Endothelial cell of umbilical vein (primary cell): ENCODE data around the gene DEK. TPM values are rescaled to one million over a fixed set of nuclear protein-coding genes. Genes with fewer than 3 reads are reported as not detected.
A peak's percentile ranks its signal among the peaks of the same experiment; 100 is the strongest.

Source experiments
- BruUV-seq: library from RNA; stranded (reverse); fragments of 400-500 nt; replicated peaks from 2 replicates; lab custom pipeline; 2021; lab: Mats Ljungman, UMichigan
- CTCF ChIA-PET: fragments of 300-600, 350-600 bp; sonication (Branson Sonifier 250); formaldehyde crosslinking; loops from one replicate; lab custom pipeline; 2021; ENCODE audit warnings: antibody characterized with exemption, inconsistent platforms; lab: Charles Lee
- POLR2A ChIA-PET: fragments of 300-600, 350-600 bp; sonication (Branson Sonifier 250); formaldehyde crosslinking; loops from one replicate; lab custom pipeline; 2021; ENCODE audit warnings: antibody characterized with exemption, inconsistent platforms; lab: Charles Lee
- DNase-seq: peaks from one replicate; pipeline ENCODE4 v3.0.0-alpha.2; 2011; ENCODE audit warnings: low read depth, low spot score
- FAIRE-seq: peaks from 2 replicates; lab custom pipeline; 2011; peaks lifted over from hg19 to GRCh38; lab: Jason Lieb, UNC
- H2AFZ ChIP-seq: 2 replicates; pipeline ENCODE4 v1.6.0; 2012; ENCODE audit warnings: low read depth, low read length, control low read depth, inconsistent platforms
- H3K27ac ChIP-seq: 2 replicates; pipeline ENCODE4 v1.5.1; 2011; ENCODE audit warnings: low read depth, mild to moderate bottlenecking, control low read depth, low read length, moderate library complexity; ENCODE audit not compliant: insufficient read depth
- H3K27me3 ChIP-seq, 2 experiments: 2 replicates each; pipeline versions ENCODE4 v1.6.0 to v1.6.1; 2011; ENCODE audit warnings: low read length in 2 of 2, mixed read lengths in 1 of 2; ENCODE audit not compliant: control insufficient read depth in 2 of 2, insufficient read depth in 2 of 2
- H3K36me3 ChIP-seq, 2 experiments: 2 replicates in 1 of 2; 3 replicates in 1 of 2; pipeline ENCODE4 v1.5.1; 2011; ENCODE audit warnings: low read length in 2 of 2, mild to moderate bottlenecking in 1 of 2, moderate library complexity in 1 of 2; ENCODE audit not compliant: control insufficient read depth in 2 of 2, insufficient read depth in 2 of 2; ENCODE audit errors: extremely low read depth in 1 of 2
- H3K4me1 ChIP-seq: 3 replicates; pipeline ENCODE4 v1.5.1; 2011; ENCODE audit warnings: mild to moderate bottlenecking, low read length; ENCODE audit not compliant: control insufficient read depth, insufficient read depth; ENCODE audit errors: extremely low read depth
- H3K4me2 ChIP-seq: 2 replicates; pipeline ENCODE4 v1.6.1; 2011; ENCODE audit warnings: low read length, control low read depth, mixed read lengths; ENCODE audit not compliant: insufficient read depth
- H3K4me3 ChIP-seq, 3 experiments: fragments of 200-600 bp in 1 of 3; sonication (generic), shearing (Covaris generic) in 1 of 3; replicated peaks in 1 of 3; 2 replicates each; pipeline ENCODE4 v1.5.1; 2011 to 2016; ENCODE audit warnings: control low read depth in 3 of 3, low read length in 3 of 3, mild to moderate bottlenecking in 2 of 3, inconsistent platforms in 1 of 3, low read depth in 1 of 3, moderate library complexity in 1 of 3; ENCODE audit not compliant: insufficient read depth in 1 of 3
- H3K79me2 ChIP-seq: 2 replicates; pipeline ENCODE4 v1.6.0; 2012; ENCODE audit warnings: low read length, inconsistent platforms; ENCODE audit not compliant: control insufficient read depth, insufficient read depth
- H3K9ac ChIP-seq: replicated peaks from 2 replicates; pipeline ENCODE3; 2011; ENCODE audit warnings: low read length, control low read depth; ENCODE audit not compliant: insufficient read depth; ENCODE audit errors: extremely low read depth
- H3K9me1 ChIP-seq: replicated peaks from 3 replicates; pipeline ENCODE4 v1.6.0; 2011; ENCODE audit warnings: mild to moderate bottlenecking, low read length; ENCODE audit not compliant: control insufficient read depth, insufficient read depth; ENCODE audit errors: extremely low read depth
- H3K9me3 ChIP-seq: replicated peaks from 2 replicates; pipeline ENCODE4 v1.5.1; 2012; ENCODE audit warnings: low read length, inconsistent platforms; ENCODE audit not compliant: control insufficient read depth, insufficient read depth
- H4K20me1 ChIP-seq: replicated peaks from 2 replicates; pipeline ENCODE3; 2011; ENCODE audit warnings: mild to moderate bottlenecking, low read length; ENCODE audit not compliant: control insufficient read depth, insufficient read depth; ENCODE audit errors: extremely low read depth
- CTCF ChIP-seq, 2 donors: IDR thresholded peaks; 1 replicate in 1 of 2; 2 replicates in 1 of 2; pipeline ENCODE4 v1.5.1; 2011; ENCODE audit warnings: low read length in 2 of 2, mild to moderate bottlenecking in 2 of 2, moderate library complexity in 2 of 2, control low read depth in 1 of 2, inconsistent platforms in 1 of 2, low read depth in 1 of 2; ENCODE audit not compliant: insufficient read depth in 1 of 2; ENCODE audit errors: extremely low read depth in 1 of 2
- EZH2 ChIP-seq: IDR thresholded peaks from 2 replicates; pipeline ENCODE4 v1.6.1; 2012; ENCODE audit warnings: borderline replicate concordance, low read depth, mild to moderate bottlenecking, moderate library complexity, low read length, inconsistent platforms; ENCODE audit not compliant: severe bottlenecking
- FOS ChIP-seq: IDR thresholded peaks from 2 replicates; pipeline ENCODE4 v1.6.1; 2011; ENCODE audit warnings: mild to moderate bottlenecking, low read length, moderate library complexity, borderline replicate concordance; ENCODE audit not compliant: insufficient read depth
- GATA2 ChIP-seq: IDR thresholded peaks from 2 replicates; pipeline ENCODE4 v1.7.0; 2011; ENCODE audit warnings: low read depth, mild to moderate bottlenecking, moderate library complexity, mixed read lengths, low read length; ENCODE audit not compliant: insufficient read length, insufficient read depth
- JUN ChIP-seq: IDR thresholded peaks from 2 replicates; pipeline ENCODE4 v1.6.1; 2011; ENCODE audit warnings: borderline replicate concordance, low read depth; ENCODE audit not compliant: insufficient read length, insufficient read depth
- MAX ChIP-seq: IDR thresholded peaks from 2 replicates; pipeline ENCODE4 v1.6.1; 2011; ENCODE audit not compliant: insufficient read depth, insufficient read length
- MYC ChIP-seq: IDR thresholded peaks from one replicate; pipeline ENCODE4 v1.6.1; 2011; ENCODE audit warnings: mild to moderate bottlenecking, low read depth, low read length
- POLR2A ChIP-seq: IDR thresholded peaks from 2 replicates; pipeline ENCODE4 v1.6.1; 2012; ENCODE audit warnings: low read depth, mild to moderate bottlenecking, control low read depth, low read length
- POLR2AphosphoS5 ChIP-seq: IDR thresholded peaks from 2 replicates; pipeline ENCODE4 v1.6.1; 2012; ENCODE audit warnings: low read depth, mild to moderate bottlenecking, control low read depth, low read length, moderate library complexity; ENCODE audit not compliant: insufficient read depth
- dilution Hi-C: fragments of 300-500 bp; cut with MboI; formaldehyde crosslinking; loops from one replicate; pipeline ENCODE4 v1.15.0; 2019; ENCODE audit warnings: low sequenced_read_pairs; ENCODE audit not compliant: extremely low pct_ligation_motif_present
- intact Hi-C: fragments of 100-400 bp; cut with micrococcal nuclease; formaldehyde crosslinking; loops from one replicate; pipeline ENCODE4 v1.10.0; 2022
- polyA plus RNA-seq, 4 experiments: library from polyadenylated mRNA; depleted of rRNA in 3 of 4; stranded (reverse) in 3 of 4; unstranded in 1 of 4; fragments of >200 nt; gene quantifications; 2 replicates each; pipeline versions ENCODE4 v1.2.1 to v1.2.3, GENCODE V29; 2011 to 2012; ENCODE audit warnings: missing spikeins in 1 of 4
- total RNA-seq: library from RNA; stranded (reverse); gene quantifications from 2 replicates; pipeline ENCODE4 v1.2.3, GENCODE V29; 2021

DEK gene
- total and polyA plus RNA-seq, 2 donors (not counting 3 experiments of a cell fraction or from before 2014, with no cell fraction given) = 19.0 to 120 TPM

GRCh38 chr6:18221288-18221615 is 43.1 kb downstream of the DEK start:
- Histone ChIP-seq H3K27me3 (no peaks in the 10 kb centered on the region), H3K9ac (no peak overlapping the region), H3K4me1 (no peaks in the 10 kb centered on the region), H3K9me1 (no peaks in the 10 kb centered on the region), H3K36me3 (peaks cover 0 to 9% of the 10 kb centered on the region in 2 experiments), H3K27ac (no peak overlapping the region), H3K4me2 (no peak overlapping the region), H4K20me1 (no peaks in the 10 kb centered on the region), H3K79me2 (no peaks in the 10 kb centered on the region), H2AFZ (no peak overlapping the region), H3K4me3 (no peak overlapping the region), H3K9me3 (no peaks in the 10 kb centered on the region)
- FAIRE-seq (no peak), DNase-seq (no peak)
- TF ChIP-seq POLR2AphosphoS5 (peak; percentile 8), FOS (no peak)
- intact Hi-C loops = no loop called here
- dilution Hi-C loops = no loop called here
- CTCF ChIA-PET = no interaction called here
- POLR2A ChIA-PET = interaction anchor here (1.0 kb wide), 1 partner anchor 31 kb away, joined by 3 read pairs; no protein-coding TSS in a partner anchor
- no TSS peak for BruUV-seq

- Histone ChIP-seq H2AFZ (no peak overlapping the region), H3K27me3 (no peaks in the 10 kb centered on the region), H3K4me3 (no peak overlapping the region), H3K9ac (no peak overlapping the region), H4K20me1 (no peaks in the 10 kb centered on the region), H3K79me2 (no peaks in the 10 kb centered on the region), H3K9me1 (no peaks in the 10 kb centered on the region), H3K4me2 (no peak overlapping the region), H3K36me3 (peaks cover 0 to 5% of the 10 kb centered on the region in 2 experiments), H3K9me3 (no peaks in the 10 kb centered on the region), H3K4me1 (no peaks in the 10 kb centered on the region), H3K27ac (no peak overlapping the region)
- BruUV-seq = no TSS peak
- no peak for FAIRE-seq
- ChIA-PET CTCF (interaction anchor here (0.7 to 1.1 kb wide), 2 partner anchors 9 to 39 kb away, joined by 3 to 4 read pairs; no protein-coding TSS in a partner anchor), POLR2A (no interaction called here)
- dilution Hi-C loops = no loop called here
- TF ChIP-seq POLR2A (no peak), CTCF (IDR thresholded peaks at IDR 0.05; ENCODE audit: extremely low read depth in 1 of 2, insufficient read depth in 1 of 2, low read depth in 1 of 2, low read length in 2 of 2) (no peak), MYC (no peak), EZH2 (no peak), JUN (no peak), POLR2AphosphoS5 (no peak), FOS (no peak), MAX (no peak), GATA2 (no peak)
- peak; percentile 7 for DNase-seq
- intact Hi-C loops = no loop called here
Measured at GRCh38 chr6:18219591-18219990, 44.7 kb downstream of the DEK start.
